PFSK-1 (cell line): Measurements from ENCODE around the gene SPAG6.

ENCODE experiments used
- FOXP2 ChIP-seq: optimal IDR thresholded peaks from 2 replicates; pipeline ENCODE3; 2011; ENCODE audit warnings: borderline replicate concordance, control low read depth, inconsistent platforms; ENCODE audit not compliant: insufficient read depth; ENCODE audit errors: extremely low read length, extremely low read depth
- POLR2AphosphoS5 ChIP-seq: IDR thresholded peaks from 2 replicates; pipeline ENCODE4 v1.6.1; 2012; ENCODE audit warnings: low read depth, mild to moderate bottlenecking, control low read depth, low read length, moderate library complexity
- SIN3A ChIP-seq: IDR thresholded peaks from 2 replicates; pipeline ENCODE4 v1.6.1; 2012; ENCODE audit warnings: mild to moderate bottlenecking, low read length, moderate library complexity, borderline replicate concordance; ENCODE audit not compliant: insufficient read depth
- TAF1 ChIP-seq: IDR thresholded peaks from 2 replicates; pipeline ENCODE4 v1.6.1; 2012; ENCODE audit warnings: low read length, control low read depth, borderline replicate concordance; ENCODE audit not compliant: insufficient read depth
- TF ChIP-seq, protein P1 (sequence below), 2 experiments: IDR thresholded peaks; 2 replicates each; pipeline versions ENCODE4 v1.6.1 to v1.8.0; 2011 to 2012; ENCODE audit warnings: low read depth in 2 of 2, low read length in 2 of 2, control low read depth in 1 of 2, inconsistent platforms in 1 of 2, mild to moderate bottlenecking in 1 of 2, moderate library complexity in 1 of 2; ENCODE audit not compliant: insufficient read depth in 1 of 2

SPAG6 gene

DNA sequence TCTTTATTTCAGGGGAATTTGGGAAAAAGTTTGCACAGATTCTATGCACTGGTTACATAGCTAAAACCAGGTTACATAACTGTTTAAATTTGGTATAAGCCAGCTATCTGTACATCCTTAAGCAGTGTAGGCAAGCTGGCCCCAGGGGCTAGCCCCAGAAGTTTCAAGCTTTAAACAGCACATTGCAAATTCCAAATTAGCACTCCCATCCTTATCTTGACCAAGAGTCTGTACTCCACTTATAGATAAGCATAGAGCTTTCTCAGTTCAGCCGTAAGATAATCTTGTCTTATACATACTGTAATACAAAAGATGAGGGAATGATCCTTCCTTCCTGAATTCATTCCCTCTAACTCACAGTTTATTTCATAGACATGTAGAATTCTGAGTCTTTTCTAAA lies 109.3 kb downstream of the SPAG6 start:
- TF ChIP-seq FOXP2 = no peak
- TF ChIP-seq SIN3A = no peak
- no peak for TF ChIP-seq POLR2AphosphoS5
- no peak for TF ChIP-seq TAF1

DNA sequence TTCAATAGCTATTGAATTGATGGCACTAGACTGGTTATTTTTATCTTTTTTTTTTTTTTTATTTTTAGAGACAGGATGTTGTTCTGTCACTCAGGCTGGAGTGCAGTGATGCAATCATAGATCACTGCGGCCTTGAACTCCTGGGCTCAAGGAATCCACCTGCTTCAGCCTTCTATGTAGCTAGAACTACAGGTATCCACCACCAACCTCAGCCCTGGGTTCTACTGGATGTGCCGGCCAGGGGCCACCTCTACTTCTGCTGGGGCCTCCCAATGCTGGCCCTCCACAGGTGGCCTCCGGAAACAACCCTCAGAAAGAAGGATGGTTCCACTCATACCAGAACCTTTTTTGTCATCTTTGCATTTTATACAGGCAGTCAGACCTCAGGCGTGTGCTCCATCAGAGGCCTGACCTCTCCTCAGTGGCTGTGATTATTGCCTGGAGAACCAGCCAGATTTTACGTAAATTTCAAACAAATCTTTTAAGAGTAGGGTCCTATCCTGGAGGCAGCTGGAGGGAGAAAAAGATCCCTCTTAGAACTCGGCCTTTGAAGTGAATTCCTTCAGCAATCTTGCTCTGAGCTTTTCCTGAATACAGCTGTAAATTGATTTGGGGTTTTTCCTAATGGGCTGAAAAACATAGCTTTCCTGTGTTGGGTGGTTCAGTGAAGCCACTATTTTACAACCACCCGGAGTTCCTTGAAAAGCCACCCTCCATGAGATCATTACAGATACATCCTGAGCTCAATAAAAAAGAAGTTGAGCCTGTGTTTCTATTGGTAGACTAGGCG lies 110.0 kb downstream of the SPAG6 start:
- TF ChIP-seq POLR2AphosphoS5 (no peak), FOXP2 (no peak), SIN3A (no peak), TAF1 (no peak)
- TF ChIP-seq, protein P1, sequence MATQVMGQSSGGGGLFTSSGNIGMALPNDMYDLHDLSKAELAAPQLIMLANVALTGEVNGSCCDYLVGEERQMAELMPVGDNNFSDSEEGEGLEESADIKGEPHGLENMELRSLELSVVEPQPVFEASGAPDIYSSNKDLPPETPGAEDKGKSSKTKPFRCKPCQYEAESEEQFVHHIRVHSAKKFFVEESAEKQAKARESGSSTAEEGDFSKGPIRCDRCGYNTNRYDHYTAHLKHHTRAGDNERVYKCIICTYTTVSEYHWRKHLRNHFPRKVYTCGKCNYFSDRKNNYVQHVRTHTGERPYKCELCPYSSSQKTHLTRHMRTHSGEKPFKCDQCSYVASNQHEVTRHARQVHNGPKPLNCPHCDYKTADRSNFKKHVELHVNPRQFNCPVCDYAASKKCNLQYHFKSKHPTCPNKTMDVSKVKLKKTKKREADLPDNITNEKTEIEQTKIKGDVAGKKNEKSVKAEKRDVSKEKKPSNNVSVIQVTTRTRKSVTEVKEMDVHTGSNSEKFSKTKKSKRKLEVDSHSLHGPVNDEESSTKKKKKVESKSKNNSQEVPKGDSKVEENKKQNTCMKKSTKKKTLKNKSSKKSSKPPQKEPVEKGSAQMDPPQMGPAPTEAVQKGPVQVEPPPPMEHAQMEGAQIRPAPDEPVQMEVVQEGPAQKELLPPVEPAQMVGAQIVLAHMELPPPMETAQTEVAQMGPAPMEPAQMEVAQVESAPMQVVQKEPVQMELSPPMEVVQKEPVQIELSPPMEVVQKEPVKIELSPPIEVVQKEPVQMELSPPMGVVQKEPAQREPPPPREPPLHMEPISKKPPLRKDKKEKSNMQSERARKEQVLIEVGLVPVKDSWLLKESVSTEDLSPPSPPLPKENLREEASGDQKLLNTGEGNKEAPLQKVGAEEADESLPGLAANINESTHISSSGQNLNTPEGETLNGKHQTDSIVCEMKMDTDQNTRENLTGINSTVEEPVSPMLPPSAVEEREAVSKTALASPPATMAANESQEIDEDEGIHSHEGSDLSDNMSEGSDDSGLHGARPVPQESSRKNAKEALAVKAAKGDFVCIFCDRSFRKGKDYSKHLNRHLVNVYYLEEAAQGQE (IDR thresholded peaks at IDR 0.05; ENCODE audit: insufficient read depth in 1 of 2, low read depth in 2 of 2, low read length in 2 of 2) = no peak

DNA sequence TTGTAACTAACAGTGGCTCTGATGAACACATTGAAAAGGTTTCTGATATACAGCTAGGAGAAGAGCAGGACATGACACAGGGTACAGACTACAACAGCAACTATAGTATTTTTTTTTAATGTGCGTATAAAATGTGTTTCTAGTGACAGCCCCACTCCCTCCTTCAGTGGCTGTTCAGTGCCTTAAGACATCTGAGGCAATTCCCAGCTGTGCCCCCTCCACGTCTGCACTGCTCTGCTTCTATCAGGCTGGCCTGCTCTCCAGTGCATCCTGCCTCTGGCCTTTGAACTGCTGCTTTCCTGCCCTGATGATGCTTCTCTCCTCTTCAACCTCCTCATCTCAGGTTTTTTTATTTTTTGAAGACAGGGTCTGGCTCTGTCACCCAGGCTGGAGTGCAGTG lies 111.2 kb downstream of the SPAG6 start:
- TF ChIP-seq SIN3A (no peak), POLR2AphosphoS5 (no peak), FOXP2 (no peak), TAF1 (no peak)
- TF ChIP-seq, protein P1 (IDR thresholded peaks at IDR 0.05; ENCODE audit: insufficient read depth in 1 of 2, low read depth in 2 of 2, low read length in 2 of 2) = no peak

DNA sequence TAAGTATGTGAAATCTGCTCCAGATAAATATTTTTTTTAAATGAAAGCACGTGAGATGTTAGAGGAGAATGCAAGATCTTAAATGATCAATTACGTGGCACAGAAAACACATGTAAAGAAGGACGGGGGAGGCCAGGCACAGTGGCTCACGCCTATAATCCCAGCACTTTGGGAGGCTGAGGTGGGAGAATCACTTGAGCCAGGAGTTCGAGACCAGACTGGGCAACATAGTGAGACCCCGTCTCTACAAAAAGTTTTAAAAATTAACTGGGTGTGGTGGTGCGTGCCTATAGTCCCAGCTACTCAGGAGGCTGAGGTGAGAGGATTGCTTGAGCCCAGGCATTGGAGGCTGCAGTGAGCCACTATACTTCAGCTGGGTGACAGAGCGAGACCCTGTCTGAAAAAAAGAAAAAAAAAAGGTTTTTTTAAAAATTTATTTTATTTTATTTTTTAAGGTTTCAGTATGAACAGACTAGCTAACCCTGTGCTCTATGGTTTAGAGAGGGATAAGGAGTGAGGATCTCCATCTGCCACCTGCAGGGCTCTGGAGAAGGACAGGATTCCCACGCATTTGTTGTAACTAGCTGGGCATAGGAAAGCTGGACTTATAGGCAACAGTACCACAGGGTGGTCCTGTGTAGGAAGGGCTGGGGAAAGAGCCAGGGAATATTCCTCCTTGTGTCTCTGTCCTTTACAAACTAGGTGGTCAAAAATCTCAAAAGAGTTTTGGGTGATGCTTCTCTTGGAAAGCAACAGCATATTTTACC lies 113.2 kb downstream of the SPAG6 start:
- no peak for TF ChIP-seq FOXP2
- no peak for TF ChIP-seq SIN3A
- TF ChIP-seq POLR2AphosphoS5 = no peak
- TF ChIP-seq TAF1 = no peak
- TF ChIP-seq, protein P1 (IDR thresholded peaks at IDR 0.05; ENCODE audit: insufficient read depth in 1 of 2, low read depth in 2 of 2, low read length in 2 of 2) = no peak

DNA sequence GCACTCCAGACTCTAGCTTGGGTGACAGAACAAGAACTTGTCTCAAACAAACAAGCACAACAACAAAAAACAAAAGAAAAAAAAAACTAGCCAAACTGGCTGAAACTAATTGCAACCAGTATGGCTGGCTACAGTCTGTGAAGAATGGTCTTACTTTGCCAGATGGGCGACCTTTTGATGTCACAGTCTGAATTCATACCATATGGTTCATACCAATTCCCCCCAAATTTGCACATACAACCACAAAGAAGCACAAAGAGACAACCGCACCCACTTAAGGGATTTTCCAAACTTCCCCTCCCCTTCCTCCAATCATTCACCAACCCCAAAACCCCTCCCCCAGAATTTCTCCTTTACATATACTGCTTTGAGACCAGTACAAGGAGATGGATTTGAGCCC lies 114.2 kb downstream of the SPAG6 start:
- TF ChIP-seq TAF1 (no peak), SIN3A (no peak), FOXP2 (no peak)
- TF ChIP-seq, protein P1 (IDR thresholded peaks at IDR 0.05; ENCODE audit: insufficient read depth in 1 of 2, low read depth in 2 of 2, low read length in 2 of 2) = no peak
